Measurements from ENCODE around the gene CNR2.
"Not testable (repeated sequence)": the region's sequence is repeated elsewhere in the genome, so short reads cannot be mapped to it uniquely, and the experiment has no call there.

Gene CNR2

GRCh38 chr1:23916209-23917131 is 3.3 kb upstream of the CNR2 start:
- DNase-seq = peak; percentile 67

- no peak for DNase-seq
These were observed 2.3 kb upstream of the CNR2 start for GRCh38 chr1:23915466-23915865.

GRCh38 chr1:23914921-23915320 is 1.8 kb upstream of the CNR2 start:
- no peak for DNase-seq

GRCh38 chr1:23911921-23912320 is 1.2 kb downstream of the CNR2 start:
- no peak for DNase-seq

- DNase-seq = no peak
These were observed 2.5 kb downstream of the CNR2 start for GRCh38 chr1:23910553-23911246.

- no peak for DNase-seq
These were observed 3.0 kb downstream of the CNR2 start for GRCh38 chr1:23910144-23910543.

GRCh38 chr1:23909412-23909811 is 3.8 kb downstream of the CNR2 start:
- DNase-seq = no peak

GRCh38 chr1:23908453-23909341 is 4.5 kb downstream of the CNR2 start:
- DNase-seq = no peak

- DNase-seq = no peak
These were observed 6.4 kb downstream of the CNR2 start for GRCh38 chr1:23906731-23907130.

- no peak for DNase-seq
These were observed 7.6 kb downstream of the CNR2 start for GRCh38 chr1:23905461-23906025.

GRCh38 chr1:23904748-23905357 is 8.3 kb downstream of the CNR2 start:
- no peak for DNase-seq

- DNase-seq = no peak
These were observed 9.4 kb downstream of the CNR2 start for GRCh38 chr1:23903754-23904153.

GRCh38 chr1:23902321-23903278 is 10.6 kb downstream of the CNR2 start:
- DNase-seq = no peak

GRCh38 chr1:23900017-23900416 is 13.1 kb downstream of the CNR2 start:
- DNase-seq = not testable (repeated sequence)

- no peak for DNase-seq
These were observed 14.1 kb downstream of the CNR2 start for GRCh38 chr1:23899070-23899469.

- no peak for DNase-seq
These were observed 16.1 kb downstream of the CNR2 start for GRCh38 chr1:23897083-23897482.

- DNase-seq = no peak
These were observed 16.7 kb downstream of the CNR2 start for GRCh38 chr1:23896491-23896890.

- DNase-seq = no peak
These were observed 17.2 kb downstream of the CNR2 start for GRCh38 chr1:23895993-23896392.

- DNase-seq = no peak
These were observed 18.1 kb downstream of the CNR2 start for GRCh38 chr1:23895082-23895481.

- DNase-seq = no peak
These were observed 24.1 kb downstream of the CNR2 start for GRCh38 chr1:23889074-23889473.

GRCh38 chr1:23885222-23885621 is 27.9 kb downstream of the CNR2 start:
- no peak for DNase-seq
